GM23248 (cell line): ENCODE data around the gene CUZD1. TPM values are rescaled to one million over a fixed set of nuclear protein-coding genes. Genes with fewer than 3 reads are reported as not detected.

Source experiments
- DNase-seq: peaks from one replicate; pipeline ENCODE4 v3.0.0-alpha.2; 2015
- H2AFZ ChIP-seq: fragments of 200-600 bp; sonication (generic); 2 replicates; pipeline ENCODE4 v1.6.1; 2016; ENCODE audit warnings: antibody characterized with exemption
- H3F3A ChIP-seq: fragments of 200-600 bp; sonication (generic); 2 replicates; pipeline ENCODE4 v1.6.1; 2016; ENCODE audit warnings: mild to moderate bottlenecking, antibody characterized with exemption, mixed run types; ENCODE audit not compliant: insufficient read depth
- H3K27ac ChIP-seq: fragments of 200-600 bp; sonication (generic); 2 replicates; pipeline ENCODE4 v1.5.1; 2016; ENCODE audit warnings: mild to moderate bottlenecking
- H3K27me3 ChIP-seq: fragments of 200-600 bp; sonication (generic); replicated peaks from 2 replicates; pipeline ENCODE4 v1.6.1; 2016; ENCODE audit warnings: mild to moderate bottlenecking; ENCODE audit not compliant: insufficient read depth
- H3K36me3 ChIP-seq: fragments of 200-600 bp; sonication (generic); 2 replicates; pipeline ENCODE4 v1.6.1; 2016; ENCODE audit warnings: low read depth, mild to moderate bottlenecking
- H3K4me1 ChIP-seq: fragments of 200-600 bp; sonication (generic); 2 replicates; pipeline ENCODE4 v1.6.1; 2016; ENCODE audit warnings: mild to moderate bottlenecking; ENCODE audit not compliant: insufficient read depth
- H3K4me2 ChIP-seq: fragments of 200-600 bp; sonication (generic); one replicate; pipeline ENCODE4 v1.6.1; 2016; ENCODE audit warnings: mild to moderate bottlenecking; ENCODE audit not compliant: unreplicated experiment
- H3K4me3 ChIP-seq: fragments of 200-600 bp; sonication (generic); 2 replicates; pipeline ENCODE4 v1.5.1; 2016; ENCODE audit warnings: mild to moderate bottlenecking
- H3K79me2 ChIP-seq: fragments of 200-600 bp; sonication (generic); 2 replicates; pipeline ENCODE4 v1.6.1; 2016; ENCODE audit warnings: mild to moderate bottlenecking; ENCODE audit not compliant: insufficient read depth
- H3K9ac ChIP-seq: fragments of 200-600 bp; sonication (generic); 2 replicates; pipeline ENCODE4 v1.6.1; 2016; ENCODE audit warnings: mild to moderate bottlenecking
- H3K9me2 ChIP-seq: fragments of 200-600 bp; sonication (generic); 2 replicates; pipeline ENCODE4 v1.6.1; 2016; ENCODE audit warnings: mixed run types, mild to moderate bottlenecking, moderate library complexity; ENCODE audit not compliant: insufficient read depth
- H3K9me3 ChIP-seq: fragments of 200-600 bp; sonication (generic); one replicate; pipeline ENCODE4 v1.6.1; 2017; ENCODE audit warnings: low read depth
- H4K20me1 ChIP-seq: fragments of 200-600 bp; sonication (generic); 2 replicates; pipeline ENCODE4 v1.6.0; 2016; ENCODE audit not compliant: insufficient read depth
- EZH2 ChIP-seq: fragments of 200-600 bp; sonication (generic); IDR thresholded peaks from 2 replicates; pipeline ENCODE4 v1.6.1; 2018; ENCODE audit warnings: antibody characterized with exemption, mild to moderate bottlenecking; ENCODE audit not compliant: insufficient read depth, poor library complexity, severe bottlenecking
- EZH2phosphoT487 ChIP-seq: fragments of 200-600 bp; sonication (generic); IDR thresholded peaks from 2 replicates; pipeline ENCODE4 v1.6.1; 2018; ENCODE audit warnings: antibody characterized with exemption, moderate library complexity, mild to moderate bottlenecking, low read depth; ENCODE audit not compliant: insufficient read depth
- WGBS, 2 experiments: methylation state at CpG; one replicate each; pipeline ENCODE4 v1.1.6; 2015 to 2017; ENCODE audit warnings: low lambda C conversion rate in 2 of 2, low coverage in 1 of 2; ENCODE audit errors: missing lambda C conversion rate in 2 of 2; 5-methylcytosine and 5-hydroxymethylcytosine counted together
- in situ Hi-C: fragments of 300-500 bp; cut with MboI; formaldehyde crosslinking; loops from 2 replicates; pipeline ENCODE4 v1.15.0; 2020
- polyA plus RNA-seq: library from polyadenylated mRNA; unstranded; fragments of >200 nt; fragmentation: Nextera tagmentation; extraction: Ambion mirVana; gene quantifications from 2 replicates; pipeline ENCODE4 v1.2.1, GENCODE V29; 2016
- total RNA-seq: library from RNA; depleted of rRNA; stranded (reverse); fragments of >200 nt; shearing (Covaris generic); gene quantifications from 2 replicates; pipeline ENCODE4 v1.2.3, GENCODE V29; 2014; rRNA removed

Gene CUZD1
- total RNA-seq (0.11 and 0.13 TPM in 2 replicates), polyA plus RNA-seq (0.22 and 0.31 TPM in 2 replicates)

GRCh38 chr10:122845783-122846332 lies at the start of gene CUZD1:
TSS of gene CUZD1 (minus strand) at chr10:122845857. CDS start at chr10:122845843, 14 bp downstream.
- H3K9me2 ChIP-seq, result no peaks in the 10 kb centered on the region
- no peaks in the 10 kb centered on the region for H3K27me3 ChIP-seq
- TF ChIP-seq EZH2phosphoT487 (no peak), EZH2 (no peak)
- H3K36me3 ChIP-seq, result no peaks in the 10 kb centered on the region
- DNase-seq, result no peak
- 93 to 94% methylated on average over 5 of the region's 5 CpGs for WGBS, 2 experiments
- H3K4me1 ChIP-seq, result peaks cover 6% of the 10 kb centered on the region
- in situ Hi-C loops, result no loop called here
- no peak within 1 kb of the TSS for H3K27ac ChIP-seq
- H3K79me2 ChIP-seq, result no peaks in the 10 kb centered on the region
- no peak within 1 kb of the TSS for H3K9ac ChIP-seq
- H3F3A ChIP-seq, result peaks cover 8% of the 10 kb centered on the region
- H2AFZ ChIP-seq, result no peak within 1 kb of the TSS
- no peaks in the 10 kb centered on the region for H3K9me3 ChIP-seq
- no peaks in the 10 kb centered on the region for H4K20me1 ChIP-seq
- no peak within 1 kb of the TSS for H3K4me3 ChIP-seq
- H3K4me2 ChIP-seq, result no peak within 1 kb of the TSS

GRCh38 chr10:122894261-122894944 lies 48.7 kb upstream of the CUZD1 start:
- H3K4me1 ChIP-seq, result no peaks in the 10 kb centered on the region
- 94 to 95% methylated on average over 5 of the region's 5 CpGs for WGBS, 2 experiments
- no peak for DNase-seq
- H3K27ac ChIP-seq, result no peak overlapping the region
- H3K9me2 ChIP-seq, result no peaks in the 10 kb centered on the region
- TF ChIP-seq EZH2 (no peak), EZH2phosphoT487 (no peak)
- no peaks in the 10 kb centered on the region for H3K79me2 ChIP-seq
- H3K4me2 ChIP-seq, result no peak overlapping the region
- in situ Hi-C loops, result no loop called here
- no peak overlapping the region for H3K4me3 ChIP-seq
- no peaks in the 10 kb centered on the region for H3K36me3 ChIP-seq
- no peak overlapping the region for H2AFZ ChIP-seq
- no peak overlapping the region for H3K9ac ChIP-seq
- H3F3A ChIP-seq, result no peaks in the 10 kb centered on the region
- no peaks in the 10 kb centered on the region for H4K20me1 ChIP-seq
- no peaks in the 10 kb centered on the region for H3K9me3 ChIP-seq
- no peaks in the 10 kb centered on the region for H3K27me3 ChIP-seq

GRCh38 chr10:122884166-122884565 lies 38.5 kb upstream of the CUZD1 start:
- Histone ChIP-seq H2AFZ (no peak overlapping the region), H3K79me2 (no peaks in the 10 kb centered on the region), H3K9ac (no peak overlapping the region), H3K9me3 (no peaks in the 10 kb centered on the region), H3K27ac (no peak overlapping the region), H3K9me2 (no peaks in the 10 kb centered on the region), H3K27me3 (no peaks in the 10 kb centered on the region), H4K20me1 (no peaks in the 10 kb centered on the region), H3F3A (no peaks in the 10 kb centered on the region), H3K4me3 (no peak overlapping the region), H3K36me3 (no peaks in the 10 kb centered on the region), H3K4me2 (no peak overlapping the region), H3K4me1 (no peaks in the 10 kb centered on the region)
- in situ Hi-C loops, result no loop called here
- WGBS, 2 experiments, result 92 to 100% methylated on average over 1 of the region's 1 CpG
- DNase-seq, result peak; percentile 6
- TF ChIP-seq EZH2, result no peak
- no peak for TF ChIP-seq EZH2phosphoT487

- Histone ChIP-seq H3F3A (no peaks in the 10 kb centered on the region), H3K9me3 (no peaks in the 10 kb centered on the region), H3K4me3 (no peak overlapping the region), H3K9me2 (no peaks in the 10 kb centered on the region), H4K20me1 (no peaks in the 10 kb centered on the region), H2AFZ (no peak overlapping the region), H3K27ac (no peak overlapping the region), H3K9ac (no peak overlapping the region), H3K36me3 (no peaks in the 10 kb centered on the region), H3K4me1 (no peaks in the 10 kb centered on the region; the same call in 1 of the 2 replicates), H3K79me2 (peaks cover 13% of the 10 kb centered on the region), H3K4me2 (no peak overlapping the region), H3K27me3 (no peaks in the 10 kb centered on the region)
- in situ Hi-C loops, result no loop called here
- no peak for DNase-seq
- no peak for TF ChIP-seq EZH2phosphoT487
- no peak for TF ChIP-seq EZH2
Measured at GRCh38 chr10:122882766-122883165, 37.1 kb upstream of the CUZD1 start.
